HEK293 (cell line): ENCODE data around the gene CACNB3.

ENCODE experiments used
- CTCF ChIP-seq: fragments of 450-650 bp; formaldehyde crosslinking; IDR thresholded peaks from 2 replicates; pipeline ENCODE4 v1.5.1; 2016; ENCODE audit warnings: missing biosample characterization, missing genetic modification characterization
- EGR2 ChIP-seq: fragments of 450-650 bp; formaldehyde crosslinking; IDR thresholded peaks from 2 replicates; pipeline ENCODE4 v1.5.1; 2016; ENCODE audit warnings: low read depth, missing biosample characterization, missing genetic modification characterization
- IKZF3 ChIP-seq: fragments of 450-650 bp; IDR thresholded peaks from 2 replicates; pipeline ENCODE4 v1.5.0; 2018; ENCODE audit warnings: missing biosample characterization, mild to moderate bottlenecking, missing genetic modification characterization, moderate library complexity
- MEIS1 ChIP-seq: sonication (generic); formaldehyde crosslinking; IDR thresholded peaks from 2 replicates; pipeline ENCODE4 v1.8.1; 2022; ENCODE audit warnings: missing genetic modification reagents, mild to moderate bottlenecking, borderline replicate concordance
- PRDM6 ChIP-seq: fragments of 450-650 bp; formaldehyde crosslinking; IDR thresholded peaks from 2 replicates; pipeline ENCODE4 v1.5.1; 2017; ENCODE audit warnings: missing biosample characterization, missing genetic modification characterization
- REST ChIP-seq: fragments of 450-650 bp; formaldehyde crosslinking; IDR thresholded peaks from 2 replicates; pipeline ENCODE4 v1.5.1; 2016; ENCODE audit warnings: missing biosample characterization, missing genetic modification characterization
- SCRT2 ChIP-seq: fragments of 450-650 bp; formaldehyde crosslinking; IDR thresholded peaks from 2 replicates; pipeline ENCODE4 v1.5.1; 2016; ENCODE audit warnings: missing biosample characterization, missing genetic modification characterization
- WT1 ChIP-seq: fragments of 450-650 bp; formaldehyde crosslinking; IDR thresholded peaks from 2 replicates; pipeline ENCODE4 v1.5.1; 2016; ENCODE audit warnings: missing biosample characterization, missing genetic modification characterization
- ZFHX2 ChIP-seq: fragments of 450-650 bp; formaldehyde crosslinking; conservative IDR thresholded peaks from 2 replicates; pipeline ENCODE4 v1.5.1; 2016; ENCODE audit warnings: missing biosample characterization, missing genetic modification characterization
- ZNF10 ChIP-seq: fragments of 450-650 bp; formaldehyde crosslinking; IDR thresholded peaks from 2 replicates; pipeline ENCODE4 v1.5.1; 2017; ENCODE audit warnings: missing biosample characterization, missing genetic modification characterization
- ZNF148 ChIP-seq: fragments of 450-650 bp; formaldehyde crosslinking; IDR thresholded peaks from 2 replicates; pipeline ENCODE4 v1.5.0; 2017; ENCODE audit warnings: missing biosample characterization, missing genetic modification characterization, borderline replicate concordance
- ZNF19 ChIP-seq: fragments of 450-650 bp; formaldehyde crosslinking; IDR thresholded peaks from 2 replicates; pipeline ENCODE4; 2016; ENCODE audit warnings: missing biosample characterization, missing genetic modification characterization, low read depth
- ZNF280C ChIP-seq: fragments of 450-650 bp; formaldehyde crosslinking; IDR thresholded peaks from 2 replicates; pipeline ENCODE4 v1.5.1; 2016; ENCODE audit warnings: missing biosample characterization, missing genetic modification characterization
- ZNF398 ChIP-seq: fragments of 450-650 bp; formaldehyde crosslinking; IDR thresholded peaks from 2 replicates; pipeline ENCODE4 v1.5.1; 2017; ENCODE audit warnings: missing biosample characterization, missing genetic modification characterization
- ZNF488 ChIP-seq: fragments of 450-650 bp; formaldehyde crosslinking; IDR thresholded peaks from 2 replicates; pipeline ENCODE4 v1.5.1; 2016; ENCODE audit warnings: missing biosample characterization, missing genetic modification characterization
- ZNF530 ChIP-seq: fragments of 450-650 bp; formaldehyde crosslinking; IDR thresholded peaks from 2 replicates; pipeline ENCODE4 v1.5.1; 2016; ENCODE audit warnings: low read depth, missing biosample characterization, missing genetic modification characterization
- ZNF624 ChIP-seq: fragments of 450-650 bp; formaldehyde crosslinking; IDR thresholded peaks from 2 replicates; pipeline ENCODE4 v1.5.1; 2017; ENCODE audit warnings: missing biosample characterization, missing genetic modification characterization
- ZNF654 ChIP-seq: fragments of 450-650 bp; formaldehyde crosslinking; IDR thresholded peaks from 2 replicates; pipeline ENCODE4 v1.5.1; 2016; ENCODE audit warnings: low read depth, missing biosample characterization, missing genetic modification characterization
- ZNF670 ChIP-seq: fragments of 450-650 bp; formaldehyde crosslinking; IDR thresholded peaks from 2 replicates; pipeline ENCODE4 v1.5.1; 2016; ENCODE audit warnings: missing biosample characterization, missing genetic modification characterization, low read depth
- ZNF76 ChIP-seq: fragments of 450-650 bp; formaldehyde crosslinking; IDR thresholded peaks from 2 replicates; pipeline ENCODE4; 2016; ENCODE audit warnings: low read depth, missing biosample characterization, missing genetic modification characterization, borderline replicate concordance
- ZNF785 ChIP-seq: fragments of 450-650 bp; formaldehyde crosslinking; IDR thresholded peaks from 2 replicates; pipeline ENCODE4 v1.5.1; 2016; ENCODE audit warnings: missing biosample characterization, missing genetic modification characterization
- ZSCAN30 ChIP-seq: fragments of 450-650 bp; IDR thresholded peaks from 2 replicates; pipeline ENCODE4 v1.5.1; 2018; ENCODE audit warnings: missing biosample characterization, mild to moderate bottlenecking, missing genetic modification characterization, moderate library complexity
- ZXDB ChIP-seq: fragments of 450-650 bp; formaldehyde crosslinking; IDR thresholded peaks from 2 replicates; pipeline ENCODE4 v1.5.1; 2016; ENCODE audit warnings: missing biosample characterization, missing genetic modification characterization

The CACNB3 gene

GRCh38 chr12:48817873-48818830 is at the start of gene CACNB3 (continued):
- no peak for TF ChIP-seq REST
- TF ChIP-seq ZNF530 (tag by site-specific recombination), result no peak
- TF ChIP-seq ZNF488 (tag by site-specific recombination), result no peak
- peak; percentile 88 for TF ChIP-seq CTCF (tag by site-specific recombination)
- TF ChIP-seq ZNF10 (tag by site-specific recombination), result no peak
- TF ChIP-seq ZNF76, result no peak
- TF ChIP-seq MEIS1 (CRISPR knock-in tag), result no peak
- TF ChIP-seq ZNF280C (tag by site-specific recombination), result no peak
- peak; percentile 99 for TF ChIP-seq SCRT2 (tag by site-specific recombination)
- peak; percentile 99 for TF ChIP-seq ZXDB (tag by site-specific recombination)
- TF ChIP-seq ZNF19 (tag by site-specific recombination), result no peak
- TF ChIP-seq ZNF785 (tag by site-specific recombination), result no peak
- peak; percentile 88 for TF ChIP-seq WT1 (tag by site-specific recombination)
- peak; percentile 90 for TF ChIP-seq ZFHX2 (tag by site-specific recombination)
- no peak for TF ChIP-seq ZNF670 (tag by site-specific recombination)
- TF ChIP-seq EGR2 (tag by site-specific recombination), result peak; percentile 95
- TF ChIP-seq PRDM6 (tag by site-specific recombination), result no peak
- TF ChIP-seq ZNF654 (tag by site-specific recombination), result no peak
- no peak for TF ChIP-seq ZNF624 (tag by site-specific recombination)
- TF ChIP-seq ZSCAN30, result 0 out of 2 replicates have a peak, but pooled peaks have one; percentile 28
- TF ChIP-seq IKZF3 (tag by site-specific recombination), result 0 out of 2 replicates have a peak, but pooled peaks have one; percentile 33
- no peak for TF ChIP-seq ZNF148 (tag by site-specific recombination)
- TF ChIP-seq ZNF398 (tag by site-specific recombination), result peak; percentile 97
